RWPE1 (cell line): ENCODE results near the gene PABPC3.

Experiments
- CTCF ChIA-PET: fragments of 350-600 bp; sonication (Branson Sonifier 250); formaldehyde crosslinking; extraction: SDS; loops from one replicate; lab custom pipeline; 2021; lab: Yijun Ruan, JAX
- POLR2A ChIA-PET: fragments of 400-600 bp; formaldehyde crosslinking; extraction: SDS; loops from one replicate; lab custom pipeline; 2020; ENCODE audit warnings: antibody characterized with exemption; ENCODE audit not compliant: low non-redundant PET; lab: Yijun Ruan, JAX
- DNase-seq: peaks from one replicate; pipeline ENCODE4 v3.0.0; 2012; ENCODE audit warnings: low spot score
- H3K27ac ChIP-seq: fragments of 450-650 bp; 2 replicates; pipeline ENCODE4 v1.5.1; 2017
- TF ChIP-seq, protein P1 (sequence below): fragments of 450-650 bp; conservative IDR thresholded peaks from 2 replicates; pipeline ENCODE4 v1.5.1; 2017; ENCODE audit warnings: low read depth, mild to moderate bottlenecking

PABPC3 gene

DNA sequence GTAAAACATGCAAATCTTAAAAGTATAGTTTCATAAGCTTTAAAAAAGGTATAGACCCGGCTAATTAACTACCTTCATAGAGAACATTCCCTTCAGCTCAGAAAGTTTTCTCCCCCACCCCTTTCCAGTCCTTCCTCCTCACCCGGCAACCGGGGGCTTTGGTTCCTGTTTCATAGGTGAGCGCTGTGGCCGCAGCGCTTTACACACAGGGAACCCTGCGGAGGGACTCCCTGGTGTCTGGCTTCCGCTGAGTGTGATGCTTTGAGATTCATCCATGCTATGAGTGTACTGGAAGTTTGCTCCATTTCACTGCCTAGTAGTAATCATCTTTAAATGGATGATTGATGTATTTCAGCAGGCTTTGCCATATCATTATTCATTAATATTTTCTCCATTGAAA, 26.0 kb upstream of the PABPC3 start:
- H3K27ac ChIP-seq = no peak overlapping the region
- DNase-seq = no peak
- ChIA-PET CTCF (interaction anchor here (1.1 to 1.4 kb wide), 2 partner anchors 44 kb away, joined by 3 read pairs; no protein-coding TSS in a partner anchor), POLR2A (no interaction called here)
- TF ChIP-seq, protein P1, sequence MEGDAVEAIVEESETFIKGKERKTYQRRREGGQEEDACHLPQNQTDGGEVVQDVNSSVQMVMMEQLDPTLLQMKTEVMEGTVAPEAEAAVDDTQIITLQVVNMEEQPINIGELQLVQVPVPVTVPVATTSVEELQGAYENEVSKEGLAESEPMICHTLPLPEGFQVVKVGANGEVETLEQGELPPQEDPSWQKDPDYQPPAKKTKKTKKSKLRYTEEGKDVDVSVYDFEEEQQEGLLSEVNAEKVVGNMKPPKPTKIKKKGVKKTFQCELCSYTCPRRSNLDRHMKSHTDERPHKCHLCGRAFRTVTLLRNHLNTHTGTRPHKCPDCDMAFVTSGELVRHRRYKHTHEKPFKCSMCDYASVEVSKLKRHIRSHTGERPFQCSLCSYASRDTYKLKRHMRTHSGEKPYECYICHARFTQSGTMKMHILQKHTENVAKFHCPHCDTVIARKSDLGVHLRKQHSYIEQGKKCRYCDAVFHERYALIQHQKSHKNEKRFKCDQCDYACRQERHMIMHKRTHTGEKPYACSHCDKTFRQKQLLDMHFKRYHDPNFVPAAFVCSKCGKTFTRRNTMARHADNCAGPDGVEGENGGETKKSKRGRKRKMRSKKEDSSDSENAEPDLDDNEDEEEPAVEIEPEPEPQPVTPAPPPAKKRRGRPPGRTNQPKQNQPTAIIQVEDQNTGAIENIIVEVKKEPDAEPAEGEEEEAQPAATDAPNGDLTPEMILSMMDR = no peak

DNA sequence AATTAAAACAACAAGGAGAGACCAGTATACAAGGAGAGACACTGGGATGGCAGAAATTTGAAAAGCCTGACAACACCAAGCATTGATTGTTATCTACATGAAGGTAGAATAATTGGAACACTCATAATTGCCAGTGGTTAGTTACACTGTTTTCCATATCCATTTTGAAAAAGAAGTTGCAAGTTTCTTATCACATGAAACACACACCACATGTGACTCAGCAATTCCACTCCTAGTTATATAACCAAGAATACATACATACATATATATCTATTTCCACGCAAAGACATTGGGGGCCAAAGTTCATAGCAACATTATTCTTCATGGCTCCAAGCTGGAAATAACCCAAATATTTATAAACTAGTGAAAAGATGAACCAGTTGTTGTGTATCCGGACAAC, 15.2 kb upstream of the PABPC3 start:
- TF ChIP-seq, protein P1 = no peak
- ChIA-PET CTCF (interaction anchor here (0.7 kb wide), 1 partner anchor 978 kb away, joined by 3 read pairs; no protein-coding TSS in a partner anchor), POLR2A (no interaction called here)
- DNase-seq = no peak
- H3K27ac ChIP-seq = no peak overlapping the region

DNA sequence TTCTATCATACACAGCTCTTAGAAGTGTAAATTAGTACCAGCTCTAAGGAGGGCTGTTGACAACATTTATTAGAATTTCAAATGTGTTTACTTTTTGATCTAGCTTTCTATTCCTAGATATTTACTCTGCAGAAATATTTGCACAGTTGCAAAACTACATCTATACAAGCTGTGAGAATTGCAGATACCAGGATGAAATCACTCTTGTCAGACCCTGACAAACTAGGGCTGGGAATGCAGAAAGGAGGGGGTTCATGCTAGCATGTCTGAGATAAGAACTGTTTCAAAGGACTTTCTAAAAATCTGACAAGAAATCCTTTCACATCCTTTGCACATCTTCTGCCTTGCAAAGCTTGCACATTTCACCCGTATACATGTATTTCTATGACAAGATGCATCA, 11.8 kb upstream of the PABPC3 start:
- ChIA-PET POLR2A (no interaction called here), CTCF (interaction anchor here (0.7 to 1.4 kb wide), 2 partner anchors 30 to 478 kb away, joined by 3 read pairs; no protein-coding TSS in a partner anchor)
- no peak for DNase-seq
- TF ChIP-seq, protein P1 = no peak
- no peak overlapping the region for H3K27ac ChIP-seq

DNA sequence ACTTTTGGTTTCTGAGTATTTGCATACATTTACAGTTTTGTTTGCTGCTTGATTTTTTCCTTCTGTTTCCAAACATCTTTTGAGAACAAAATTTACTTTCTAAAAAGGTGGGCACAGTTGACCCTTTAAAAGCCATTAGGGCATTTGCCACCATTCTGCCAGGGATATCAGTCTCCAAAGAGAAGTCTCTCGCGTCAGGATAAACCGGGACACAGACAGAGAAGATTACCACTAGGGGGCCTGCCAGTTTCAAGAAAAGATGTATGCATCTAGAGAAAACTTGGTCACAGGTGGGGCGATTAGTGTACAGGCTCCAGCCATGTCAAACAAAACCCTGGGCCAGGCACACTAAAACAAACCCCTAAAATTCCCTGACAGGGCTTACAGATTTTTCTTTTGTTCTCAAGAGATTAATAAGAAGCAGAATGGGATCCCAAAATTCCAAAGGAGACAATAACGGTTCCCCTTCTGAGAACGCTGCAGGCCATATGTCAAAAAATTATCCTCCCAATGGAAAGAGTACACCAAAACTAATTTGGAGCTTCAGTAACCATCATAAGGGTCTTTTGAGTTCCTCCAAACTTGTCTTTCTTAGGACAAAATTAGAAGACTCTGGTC, 10.7 kb upstream of the PABPC3 start:
- peak; percentile 36 for DNase-seq
- ChIA-PET POLR2A (no interaction called here), CTCF (interaction anchor here (1.4 kb wide), 1 partner anchor 29 kb away, joined by 3 read pairs; no protein-coding TSS in a partner anchor)
- TF ChIP-seq, protein P1 = peak; percentile 55
- no peak overlapping the region for H3K27ac ChIP-seq

DNA sequence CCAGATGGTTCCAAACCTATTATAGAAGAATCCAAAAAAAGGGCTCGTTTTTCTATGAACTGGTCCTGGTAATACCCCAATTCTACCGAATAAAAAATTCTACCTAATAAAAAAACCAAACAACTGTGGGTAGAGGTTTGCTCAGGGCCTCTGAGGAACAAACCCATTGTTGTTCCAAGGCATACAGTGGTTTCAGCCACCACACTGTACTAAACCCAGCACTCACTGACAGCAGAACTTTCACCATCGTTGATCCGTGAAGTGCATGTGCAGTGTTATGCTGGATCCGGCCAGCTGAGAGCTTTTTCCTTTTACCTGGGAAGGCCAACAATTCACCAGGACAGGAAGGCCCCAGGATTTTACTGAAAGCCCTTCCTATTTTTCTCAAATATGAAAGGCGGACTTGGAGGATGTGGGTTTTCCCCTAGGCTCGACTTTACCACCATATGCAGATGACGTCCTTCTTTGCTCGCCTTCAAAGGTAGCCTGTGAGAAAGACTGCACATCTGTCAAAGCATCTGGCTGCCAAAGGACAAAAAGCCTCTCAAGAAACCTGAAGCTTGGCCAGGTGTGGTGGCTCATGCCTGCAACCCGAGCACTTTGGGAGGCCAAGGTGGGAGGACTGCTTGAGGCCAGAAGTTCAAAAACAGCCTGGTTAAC, 7.2 kb upstream of the PABPC3 start:
- DNase-seq = no peak
- TF ChIP-seq, protein P1 = no peak
- ChIA-PET POLR2A (no interaction called here), CTCF (no interaction called here)
- no peak overlapping the region for H3K27ac ChIP-seq

DNA sequence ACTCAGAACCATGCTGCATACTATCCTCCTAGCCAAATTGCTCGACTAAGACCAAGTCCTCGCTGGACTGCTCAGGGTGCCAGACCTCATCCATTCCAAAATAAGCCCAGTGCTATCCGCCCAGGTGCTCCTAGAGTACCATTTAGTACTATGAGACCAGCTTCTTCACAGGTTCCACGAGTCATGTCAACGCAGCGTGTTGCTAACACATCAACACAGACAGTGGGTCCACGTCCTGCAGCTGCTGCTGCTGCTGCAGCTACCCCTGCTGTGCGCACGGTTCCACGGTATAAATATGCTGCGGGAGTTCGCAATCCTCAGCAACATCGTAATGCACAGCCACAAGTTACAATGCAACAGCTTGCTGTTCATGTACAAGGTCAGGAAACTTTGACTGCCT, 1.5 kb downstream of the PABPC3 start:
- ChIA-PET CTCF (no interaction called here), POLR2A (no interaction called here)
- DNase-seq = no peak
- H3K27ac ChIP-seq = no peak overlapping the region
- TF ChIP-seq, protein P1 = no peak
